HCT116 (cell line): ENCODE results near the gene RNF207.

Experiments
- ATF3 ChIP-seq: IDR thresholded peaks from 2 replicates; pipeline ENCODE4 v1.6.1; 2012
- EZH2 ChIP-seq: fragments of 200-600 bp; sonication (generic); IDR thresholded peaks from 2 replicates; pipeline ENCODE4 v1.6.1; 2017; ENCODE audit warnings: antibody characterized with exemption, mixed run types
- EZH2phosphoT487 ChIP-seq: fragments of 200-600 bp; IDR thresholded peaks from 2 replicates; pipeline ENCODE4 v1.6.1; 2018; ENCODE audit warnings: antibody characterized with exemption, borderline replicate concordance
- POLR2A ChIP-seq: IDR thresholded peaks from 2 replicates; pipeline ENCODE4 v1.7.0; 2011; ENCODE audit warnings: borderline replicate concordance; ENCODE audit not compliant: insufficient read depth, insufficient read length; ENCODE audit errors: extremely low read depth
- TF ChIP-seq, protein P1 (sequence below), 3 experiments: fragments of 200-600 bp in 1 of 3; sonication (generic) in 1 of 3; IDR thresholded peaks in 2 of 3; conservative IDR thresholded peaks in 1 of 3; 2 replicates each; pipeline ENCODE4 v1.5.1; 2012 to 2017; ENCODE audit warnings: low read depth in 2 of 3, low read length in 2 of 3, antibody characterized with exemption in 1 of 3, borderline replicate concordance in 1 of 3, control low read depth in 1 of 3, mild to moderate bottlenecking in 1 of 3, mixed read lengths in 1 of 3, mixed run types in 1 of 3, moderate library complexity in 1 of 3; ENCODE audit not compliant: insufficient read depth in 1 of 3

DNA sequence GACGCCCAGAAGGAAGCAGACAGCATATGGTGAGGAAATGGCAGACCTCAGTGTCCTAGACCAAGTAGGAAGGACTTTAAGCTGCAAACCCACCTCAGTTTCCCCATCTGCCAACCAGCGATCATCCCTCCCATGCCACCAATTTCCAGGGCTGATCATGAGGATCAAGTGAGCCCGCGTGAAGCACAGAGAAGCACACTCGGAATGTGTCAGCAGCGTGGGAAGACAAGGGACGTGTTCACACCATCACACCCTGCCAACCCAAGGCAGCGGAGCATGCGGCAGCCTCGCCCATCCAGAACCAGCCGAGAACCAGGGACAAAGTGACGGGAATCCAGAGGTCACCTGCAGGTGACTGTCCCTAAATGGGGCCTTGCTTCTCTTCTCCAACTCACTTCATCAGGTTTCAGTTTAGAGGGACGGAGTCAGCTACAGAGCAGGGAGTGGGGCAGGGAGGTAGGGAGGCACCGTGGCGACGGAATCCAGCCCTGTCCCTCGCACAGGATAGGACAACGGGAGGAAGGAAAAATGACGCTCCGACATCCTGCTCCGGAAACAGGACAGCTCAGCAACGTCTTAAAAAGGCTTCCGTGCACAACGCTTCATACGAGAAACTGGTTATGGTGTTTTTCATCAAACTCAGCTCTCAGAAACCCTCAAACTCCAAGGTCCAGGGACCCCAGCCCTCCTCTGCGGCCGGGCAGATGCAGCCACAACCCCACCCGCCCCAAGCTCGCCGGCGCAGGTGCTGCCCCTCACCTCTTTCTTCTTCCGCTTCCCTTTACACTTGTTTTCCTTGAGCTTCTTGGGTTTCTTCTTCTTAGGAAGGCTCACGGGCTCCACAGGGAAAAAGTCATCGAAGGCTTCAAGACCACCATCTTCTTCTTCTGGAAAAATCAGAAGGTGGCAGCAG is 38.3 kb upstream of the RNF207 start:
- no peak for TF ChIP-seq EZH2phosphoT487
- TF ChIP-seq, protein P1, sequence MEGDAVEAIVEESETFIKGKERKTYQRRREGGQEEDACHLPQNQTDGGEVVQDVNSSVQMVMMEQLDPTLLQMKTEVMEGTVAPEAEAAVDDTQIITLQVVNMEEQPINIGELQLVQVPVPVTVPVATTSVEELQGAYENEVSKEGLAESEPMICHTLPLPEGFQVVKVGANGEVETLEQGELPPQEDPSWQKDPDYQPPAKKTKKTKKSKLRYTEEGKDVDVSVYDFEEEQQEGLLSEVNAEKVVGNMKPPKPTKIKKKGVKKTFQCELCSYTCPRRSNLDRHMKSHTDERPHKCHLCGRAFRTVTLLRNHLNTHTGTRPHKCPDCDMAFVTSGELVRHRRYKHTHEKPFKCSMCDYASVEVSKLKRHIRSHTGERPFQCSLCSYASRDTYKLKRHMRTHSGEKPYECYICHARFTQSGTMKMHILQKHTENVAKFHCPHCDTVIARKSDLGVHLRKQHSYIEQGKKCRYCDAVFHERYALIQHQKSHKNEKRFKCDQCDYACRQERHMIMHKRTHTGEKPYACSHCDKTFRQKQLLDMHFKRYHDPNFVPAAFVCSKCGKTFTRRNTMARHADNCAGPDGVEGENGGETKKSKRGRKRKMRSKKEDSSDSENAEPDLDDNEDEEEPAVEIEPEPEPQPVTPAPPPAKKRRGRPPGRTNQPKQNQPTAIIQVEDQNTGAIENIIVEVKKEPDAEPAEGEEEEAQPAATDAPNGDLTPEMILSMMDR (IDR thresholded peaks at IDR 0.05 in 2 of 3, conservative IDR thresholded peaks at IDR 0.05 in 1 of 3; ENCODE audit: borderline replicate concordance in 1 of 3, insufficient read depth in 1 of 3, low read depth in 2 of 3, low read length in 2 of 3) = no peak
- no peak for TF ChIP-seq EZH2
- no peak for TF ChIP-seq ATF3
- no peak for TF ChIP-seq POLR2A
